HepG2 (cell line): ENCODE results near the gene FYB2. TPM values are rescaled to one million over a fixed set of nuclear protein-coding genes. Genes with fewer than 3 reads are reported as not detected.

Experiments
- ATF3 ChIP-seq: sonication (generic); formaldehyde crosslinking; IDR thresholded peaks from 2 replicates; pipeline ENCODE4 v1.4.0; 2020; ENCODE audit warnings: missing genetic modification reagents
- ATF7 ChIP-seq, 2 experiments: fragments of 450-650 bp in 1 of 2; sonication (generic) in 1 of 2; formaldehyde crosslinking in 1 of 2; IDR thresholded peaks; 2 replicates each; pipeline versions ENCODE4 v1.4.0 to v1.6.1; 2016 to 2020; ENCODE audit warnings: antibody characterized with exemption in 1 of 2, mild to moderate bottlenecking in 1 of 2, missing genetic modification reagents in 1 of 2
- IRX3 ChIP-seq: sonication (generic); formaldehyde crosslinking; IDR thresholded peaks from 2 replicates; pipeline ENCODE4 v1.8.1; 2023; ENCODE audit warnings: mild to moderate bottlenecking, low read depth, missing genetic modification reagents, borderline replicate concordance
- ISL2 ChIP-seq: sonication (generic); formaldehyde crosslinking; IDR thresholded peaks from 2 replicates; pipeline ENCODE4 v1.5.0; 2020; ENCODE audit warnings: missing genetic modification reagents
- ISX ChIP-seq: sonication (generic); formaldehyde crosslinking; conservative IDR thresholded peaks from 2 replicates; pipeline ENCODE4 v1.5.0; 2020; ENCODE audit warnings: missing genetic modification reagents
- MLX ChIP-seq: IDR thresholded peaks from 2 replicates; pipeline ENCODE4 v1.6.1; 2016
- NFAT5 ChIP-seq: sonication (generic); formaldehyde crosslinking; IDR thresholded peaks from 2 replicates; pipeline ENCODE4 v1.4.0; 2020; ENCODE audit warnings: missing genetic modification reagents
- NFIC ChIP-seq: IDR thresholded peaks from 2 replicates; pipeline ENCODE4 v1.6.1; 2012; ENCODE audit warnings: mild to moderate bottlenecking, low read length, inconsistent platforms
- PITX1 ChIP-seq: sonication (generic); formaldehyde crosslinking; IDR thresholded peaks from 2 replicates; pipeline ENCODE4 v1.5.1; 2020; ENCODE audit warnings: mild to moderate bottlenecking, missing genetic modification reagents
- POLR2AphosphoS5 ChIP-seq: IDR thresholded peaks from 2 replicates; pipeline ENCODE4 v1.6.1; 2012; ENCODE audit warnings: low read depth, low read length
- PRDM10 ChIP-seq: sonication (generic); formaldehyde crosslinking; IDR thresholded peaks from 2 replicates; pipeline ENCODE4 v1.4.0; 2020; ENCODE audit warnings: low read depth, missing genetic modification reagents
- SETDB1 ChIP-seq: sonication (generic); formaldehyde crosslinking; IDR thresholded peaks from 2 replicates; pipeline ENCODE4 v1.5.1; 2020; ENCODE audit warnings: missing genetic modification reagents, mild to moderate bottlenecking, borderline replicate concordance
- SNAPC5 ChIP-seq: sonication (generic); formaldehyde crosslinking; IDR thresholded peaks from 2 replicates; pipeline ENCODE4 v1.8.1; 2023; ENCODE audit warnings: mild to moderate bottlenecking, missing genetic modification reagents, borderline replicate concordance
- ZNF160 ChIP-seq: sonication (generic); formaldehyde crosslinking; IDR thresholded peaks from 2 replicates; pipeline ENCODE4 v1.8.0; 2022; ENCODE audit warnings: mild to moderate bottlenecking, inconsistent platforms, missing genetic modification reagents
- ZNF350 ChIP-seq: sonication (generic); formaldehyde crosslinking; IDR thresholded peaks from 2 replicates; pipeline ENCODE4 v1.4.0; 2020; ENCODE audit warnings: mild to moderate bottlenecking, low read depth, missing genetic modification reagents, borderline replicate concordance
- ZNF451 ChIP-seq: sonication (generic); formaldehyde crosslinking; IDR thresholded peaks from 2 replicates; pipeline ENCODE4 v1.5.0; 2020; ENCODE audit warnings: mild to moderate bottlenecking, missing genetic modification reagents
- ZSCAN29 ChIP-seq: sonication (generic); formaldehyde crosslinking; conservative IDR thresholded peaks from 2 replicates; pipeline ENCODE4 v1.4.0; 2020; ENCODE audit warnings: mild to moderate bottlenecking, missing genetic modification reagents
- polyA plus RNA-seq, 8 experiments: library from polyadenylated mRNA; depleted of rRNA in 3 of 8; stranded (reverse) in 7 of 8; unstranded in 1 of 8; fragments of >200 nt; fragmentation: Illumina TruSeq in 4 of 8; extraction: Trizol in 4 of 8; gene quantifications; 2 replicates each; pipeline versions ENCODE4 v1.2.1 to v1.2.3, GENCODE V29; 2011 to 2016; ENCODE audit warnings: low read depth in 4 of 8, missing spikeins in 1 of 8, mixed read lengths in 1 of 8; ENCODE audit not compliant: insufficient read depth in 1 of 8
- total RNA-seq, 5 experiments: library from RNA; depleted of rRNA; stranded (reverse); fragments of >200 nt; fragmentation: Illumina TruSeq; extraction: Trizol; gene quantifications; 2 replicates each; pipeline ENCODE4 v1.2.3, GENCODE V29; 2016; ENCODE audit warnings: low read depth in 1 of 5

Gene FYB2
- total and polyA plus RNA-seq, 2 of the 13 experiments (the other 11 are each of a cell fraction or from before 2014, with no cell fraction given): 1.2 to 2.7 TPM

- TF ChIP-seq ATF3 (CRISPR knock-in tag) (no peak), NFIC (peak; percentile 95; the same call in 1 of the 2 replicates), ZNF350 (no peak), MLX (CRISPR knock-in tag) (no peak; the same call in none of the 2 replicates), ZSCAN29 (CRISPR knock-in tag) (peak; percentile 53; the same call in 1 of the 2 replicates), SETDB1 (no peak), ZNF451 (no peak), NFAT5 (CRISPR knock-in tag) (no peak), PITX1 (peak; percentile 83), SNAPC5 (CRISPR knock-in tag) (no peak), IRX3 (CRISPR knock-in tag) (no peak), ISX (CRISPR knock-in tag) (no peak), PRDM10 (CRISPR knock-in tag) (no peak), ZNF160 (no peak), POLR2AphosphoS5 (peak; percentile 53), ISL2 (CRISPR knock-in tag) (peak; percentile 98), ATF7 (IDR thresholded peaks at IDR 0.05) (no peak), ATF7 (CRISPR knock-in tag; IDR thresholded peaks at IDR 0.05) (no peak)
These were observed 35.4 kb upstream of the FYB2 start, which contains the start of gene C8A (continued) for GRCh38 chr1:56854521-56855099.
